ENCODE data around the gene MYOCD. TPM values are rescaled to one million over a fixed set of nuclear protein-coding genes. Genes with fewer than 3 reads are reported as not detected.

The MYOCD gene
- polyA plus RNA-seq, 2 of the 4 experiments (the other 2 are of a cell fraction): 8.6 to 12.5 TPM

DNA sequence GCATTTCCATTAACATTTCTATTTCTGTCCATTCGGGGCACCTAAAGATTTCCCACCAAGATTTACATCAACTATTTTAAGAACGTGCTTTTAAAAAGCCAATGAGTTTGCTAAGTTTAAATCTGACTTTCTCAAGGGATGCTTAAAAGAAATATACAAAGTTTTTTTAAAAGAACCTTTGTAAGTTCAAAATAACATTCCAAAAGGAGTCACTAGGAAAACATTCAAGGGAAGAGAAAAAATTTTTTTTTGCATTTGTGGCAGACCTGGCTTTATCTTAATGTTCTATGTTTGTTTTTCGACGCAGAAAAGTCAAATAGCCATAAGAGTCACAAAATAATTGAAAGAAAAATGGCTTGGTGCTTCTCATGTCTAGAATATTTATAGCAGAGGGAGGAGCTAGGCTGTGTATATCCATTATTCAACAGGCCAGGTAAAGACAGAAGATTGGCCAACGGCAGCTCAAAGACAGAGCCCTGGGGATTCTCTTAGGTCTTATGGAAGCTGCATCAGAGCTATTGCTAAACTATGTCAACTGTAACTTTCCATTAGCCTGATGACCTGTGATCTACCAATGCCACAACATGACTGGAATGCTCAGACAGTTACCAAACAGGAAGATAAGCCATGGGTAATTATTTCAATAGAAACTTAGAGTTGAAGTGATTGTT lies 37.8 kb upstream of the MYOCD start (continued):
- no peak for TF ChIP-seq CBX2 (IDR thresholded peaks at IDR 0.05; ENCODE audit: borderline replicate concordance, low read depth)
- no peak for TF ChIP-seq CBX8 (IDR thresholded peaks at IDR 0.05)
- no peak for TF ChIP-seq ESRRA (IDR thresholded peaks at IDR 0.05; ENCODE audit: borderline replicate concordance, low read length)
- peak; percentile 25; the same call in 1 of the 2 replicates for TF ChIP-seq RFX5 (IDR thresholded peaks at IDR 0.05)
- no peak; the same call in 1 of the 2 replicates for TF ChIP-seq HOXB13 (CRISPR knock-in tag; IDR thresholded peaks at IDR 0.05; ENCODE audit: low read depth)
- TF ChIP-seq FOSB (CRISPR knock-in tag; IDR thresholded peaks at IDR 0.05): no peak
- peak; percentile 75 for TF ChIP-seq GATA3 (IDR thresholded peaks at IDR 0.05; ENCODE audit: borderline replicate concordance)
- TF ChIP-seq MYC (IDR thresholded peaks at IDR 0.05; ENCODE audit: borderline replicate concordance, low read length): no peak
- TF ChIP-seq MAX (IDR thresholded peaks at IDR 0.05): no peak
- TF ChIP-seq SREBF2 (IDR thresholded peaks at IDR 0.05): no peak
- TF ChIP-seq RAD21 (conservative IDR thresholded peaks at IDR 0.05 in 1 of 2, IDR thresholded peaks at IDR 0.05 in 1 of 2): 0 out of 5 replicates have a peak, but pooled peaks of 1 of the 2 experiments have one; percentile 20
- no peak for TF ChIP-seq EHF (CRISPR knock-in tag; IDR thresholded peaks at IDR 0.05)
- no peak for TF ChIP-seq POLR2A (IDR thresholded peaks at IDR 0.05; ENCODE audit: low read length)
- TF ChIP-seq TFCP2L1 (CRISPR knock-in tag; IDR thresholded peaks at IDR 0.05): no peak
- no peak for TF ChIP-seq HDAC2 (IDR thresholded peaks at IDR 0.05)
- TF ChIP-seq BHLHE40 (IDR thresholded peaks at IDR 0.05; ENCODE audit: low read depth, low read length): no peak
- no peak for TF ChIP-seq MAZ (IDR thresholded peaks at IDR 0.05; ENCODE audit: borderline replicate concordance, low read depth, low read length)
- TF ChIP-seq JUNB (IDR thresholded peaks at IDR 0.05): peak; percentile 54; the same call in 1 of the 2 replicates
- TF ChIP-seq HMGXB4 (CRISPR knock-in tag; IDR thresholded peaks at IDR 0.05; ENCODE audit: borderline replicate concordance): no peak
- peak in 1 of 2 experiments; percentile 0; a peak in 1 of 5 replicates for TF ChIP-seq JUN (IDR thresholded peaks at IDR 0.05)
- TF ChIP-seq CHD4 (IDR thresholded peaks at IDR 0.05; ENCODE audit: borderline replicate concordance): no peak
- no peak for TF ChIP-seq ZFP36 (IDR thresholded peaks at IDR 0.05; ENCODE audit: borderline replicate concordance, partially characterized antibody)
- TF ChIP-seq ZNF302 (CRISPR knock-in tag; IDR thresholded peaks at IDR 0.05): no peak
- TF ChIP-seq HOXA7 (CRISPR knock-in tag; IDR thresholded peaks at IDR 0.05): 0 out of 2 replicates have a peak, but pooled peaks have one; percentile 35
- TF ChIP-seq, protein P1, sequence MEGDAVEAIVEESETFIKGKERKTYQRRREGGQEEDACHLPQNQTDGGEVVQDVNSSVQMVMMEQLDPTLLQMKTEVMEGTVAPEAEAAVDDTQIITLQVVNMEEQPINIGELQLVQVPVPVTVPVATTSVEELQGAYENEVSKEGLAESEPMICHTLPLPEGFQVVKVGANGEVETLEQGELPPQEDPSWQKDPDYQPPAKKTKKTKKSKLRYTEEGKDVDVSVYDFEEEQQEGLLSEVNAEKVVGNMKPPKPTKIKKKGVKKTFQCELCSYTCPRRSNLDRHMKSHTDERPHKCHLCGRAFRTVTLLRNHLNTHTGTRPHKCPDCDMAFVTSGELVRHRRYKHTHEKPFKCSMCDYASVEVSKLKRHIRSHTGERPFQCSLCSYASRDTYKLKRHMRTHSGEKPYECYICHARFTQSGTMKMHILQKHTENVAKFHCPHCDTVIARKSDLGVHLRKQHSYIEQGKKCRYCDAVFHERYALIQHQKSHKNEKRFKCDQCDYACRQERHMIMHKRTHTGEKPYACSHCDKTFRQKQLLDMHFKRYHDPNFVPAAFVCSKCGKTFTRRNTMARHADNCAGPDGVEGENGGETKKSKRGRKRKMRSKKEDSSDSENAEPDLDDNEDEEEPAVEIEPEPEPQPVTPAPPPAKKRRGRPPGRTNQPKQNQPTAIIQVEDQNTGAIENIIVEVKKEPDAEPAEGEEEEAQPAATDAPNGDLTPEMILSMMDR (IDR thresholded peaks at IDR 0.05): no peak
- TF ChIP-seq NR3C1 (IDR thresholded peaks at IDR 0.05): no peak
- TF ChIP-seq TP53 (CRISPR knock-in tag; IDR thresholded peaks at IDR 0.05): no peak

GRCh38 chr17:12631076-12631475 lies 34.6 kb upstream of the MYOCD start:
- peaks cover 37% of the 10 kb centered on the region for H3K4me1 ChIP-seq
- TF ChIP-seq HOXB5 (CRISPR knock-in tag; IDR thresholded peaks at IDR 0.05) (no peak), KDM5A (IDR thresholded peaks at IDR 0.05) (no peak), EP300 (IDR thresholded peaks at IDR 0.05) (no peak), HDAC2 (IDR thresholded peaks at IDR 0.05) (no peak), MAX (IDR thresholded peaks at IDR 0.05) (no peak), ZC3H11A (IDR thresholded peaks at IDR 0.05) (no peak), RNF2 (IDR thresholded peaks at IDR 0.05; ENCODE audit: borderline replicate concordance, low read depth) (no peak), RCOR1 (IDR thresholded peaks at IDR 0.05; ENCODE audit: low read depth, low read length) (no peak)
- TF ChIP-seq, protein P2, sequence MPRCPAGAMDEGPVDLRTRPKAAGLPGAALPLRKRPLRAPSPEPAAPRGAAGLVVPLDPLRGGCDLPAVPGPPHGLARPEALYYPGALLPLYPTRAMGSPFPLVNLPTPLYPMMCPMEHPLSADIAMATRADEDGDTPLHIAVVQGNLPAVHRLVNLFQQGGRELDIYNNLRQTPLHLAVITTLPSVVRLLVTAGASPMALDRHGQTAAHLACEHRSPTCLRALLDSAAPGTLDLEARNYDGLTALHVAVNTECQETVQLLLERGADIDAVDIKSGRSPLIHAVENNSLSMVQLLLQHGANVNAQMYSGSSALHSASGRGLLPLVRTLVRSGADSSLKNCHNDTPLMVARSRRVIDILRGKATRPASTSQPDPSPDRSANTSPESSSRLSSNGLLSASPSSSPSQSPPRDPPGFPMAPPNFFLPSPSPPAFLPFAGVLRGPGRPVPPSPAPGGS (IDR thresholded peaks at IDR 0.05): no peak
- TF ChIP-seq, protein P1 (IDR thresholded peaks at IDR 0.05): no peak

More at GRCh38 chr17:12631076-12631475, 34.6 kb upstream of the MYOCD start:
- WGBS (ENCODE audit: missing lambda C conversion rate): 86% methylated on average over 6 of the region's 6 CpGs
- DNase-seq (ENCODE audit: low read depth in 1 of 2, low spot score in 1 of 2) (no peak), FAIRE-seq (no peak), ATAC-seq (no peak)
- CTCF ChIA-PET: interaction anchor here (0.5 to 1.9 kb wide), 3 partner anchors 12 to 373 kb away, joined by 3 to 5 read pairs (median 3); no protein-coding TSS in a partner anchor
- Histone ChIP-seq H3K27ac (peak overlapping the region; percentile 82 to 88; a peak in 5 of 6 replicates), H3K4me2 (0 out of 3 replicates have a peak overlapping the region, but pooled peaks have one; percentile 6), H3K4me3 (no peak overlapping the region), H3K9me3 (peaks cover 6% of the 10 kb centered on the region; the same call in 1 of the 3 replicates)
- POLR2A ChIA-PET: no interaction called here

All from A549 (cell line).